ENCODE results near the gene STX12. TPM values are rescaled to one million over a fixed set of nuclear protein-coding genes. Genes with fewer than 3 reads are reported as not detected.

STX12 gene
- total RNA-seq, 1 experiment from 2014 or later = 9.9 TPM

GRCh38 chr1:27873671-27874384, 100.8 kb downstream of the STX12 start:
- DNase-seq = no peak
- H3K9ac ChIP-seq (ENCODE audit: extremely low read depth, insufficient read length, low read length) = no peak overlapping the region
- no peak overlapping the region for H3K56ac ChIP-seq (ENCODE audit: insufficient read length, low read depth, low read length)
- H3K9me3 Mint-ChIP-seq = no peaks in the 10 kb centered on the region; a peak in 1 of 5 replicates
- no peak overlapping the region for H2AFZ ChIP-seq (ENCODE audit: low read length)
- H2AK5ac ChIP-seq (ENCODE audit: insufficient read length, low read length) = no peak overlapping the region
- no peak overlapping the region for H3K27ac ChIP-seq (ENCODE audit: insufficient read length, low read depth, low read length)
- H2BK20ac ChIP-seq (ENCODE audit: low read depth, low read length, poor library complexity, severe bottlenecking) = no peak overlapping the region
- no peak overlapping the region for H2BK12ac ChIP-seq (ENCODE audit: insufficient read length, low read depth, low read length)
- H3K27me3 ChIP-seq (ENCODE audit: insufficient read depth, low read length) = no peaks in the 10 kb centered on the region
- H3K4me2 ChIP-seq (ENCODE audit: insufficient read depth, insufficient read length, low read length) = peak overlapping the region; percentile 57
- WGBS (ENCODE audit: extremely low coverage, insufficient read length, low lambda C conversion rate) = no CpG with 5 or more reads among the region's 16 CpGs
- H2BK5ac ChIP-seq (ENCODE audit: insufficient read length, low read length) = no peak overlapping the region
- no peaks in the 10 kb centered on the region for H3K79me1 ChIP-seq (ENCODE audit: insufficient read depth, low read depth, low read length, poor library complexity, severe bottlenecking)
- no peak overlapping the region for H3K23ac ChIP-seq (ENCODE audit: insufficient read length, low read depth, low read length)
- no peaks in the 10 kb centered on the region for H3K9me3 ChIP-seq (ENCODE audit: control insufficient read depth, low read depth, low read length)
- H3T11ph ChIP-seq (ENCODE audit: low read length) = no peak overlapping the region
- H3K27ac Mint-ChIP-seq = no peak overlapping the region
- H4K8ac ChIP-seq (replicated peaks; ENCODE audit: insufficient read length, low read depth, low read length) = no peak overlapping the region
- H3K79me2 ChIP-seq (ENCODE audit: insufficient read depth, low read length) = no peaks in the 10 kb centered on the region
- no peak overlapping the region for H3K4ac ChIP-seq (ENCODE audit: low read depth, low read length)
- no peak overlapping the region for H4K91ac ChIP-seq (ENCODE audit: insufficient read length, low read depth, low read length)
- H3K4me1 Mint-ChIP-seq = peaks cover 6 to 11% of the 10 kb centered on the region in 2 experiments
- H3K14ac ChIP-seq (ENCODE audit: insufficient read depth, low read length) = no peak overlapping the region
- no peak overlapping the region for H4K5ac ChIP-seq (ENCODE audit: insufficient read length, low read depth, low read length)
- TF ChIP-seq CTCF (conservative IDR thresholded peaks at IDR 0.05) = no peak
- peaks cover 0 to 9% (median 6%) of the 10 kb centered on the region in 3 experiments; a peak in 3 of 7 replicates for H3K36me3 Mint-ChIP-seq (ENCODE audit: insufficient read depth in 1 of 3, low read depth in 3 of 3)
- H2BK120ac ChIP-seq (ENCODE audit: low read depth, low read length, poor library complexity, severe bottlenecking) = no peak overlapping the region
- peaks cover 6% of the 10 kb centered on the region for H3K23me2 ChIP-seq (ENCODE audit: insufficient read length, low read depth, low read length, poor library complexity, severe bottlenecking)
- H4K20me1 ChIP-seq (ENCODE audit: control insufficient read depth, insufficient read depth, insufficient read length) = peaks cover 2% of the 10 kb centered on the region
- no peak overlapping the region for H2BK15ac ChIP-seq (ENCODE audit: low read depth, low read length)
- H3K27me3 Mint-ChIP-seq (ENCODE audit: low read depth) = no peaks in the 10 kb centered on the region; the same call in 1 of the 2 replicates
- H3K4me1 ChIP-seq (ENCODE audit: insufficient read depth, low read length) = no peaks in the 10 kb centered on the region; the same call in 1 of the 2 replicates
- H3K4me3 Mint-ChIP-seq = peak overlapping the region; percentile 22 to 86; a peak in 4 of 5 replicates
- H3K18ac ChIP-seq (ENCODE audit: insufficient read length, low read depth, low read length) = no peak overlapping the region

Other genes with a start within 250 kb of the STX12 start
- gene AHDC1, start 169.1 kb upstream of the STX12 start, total RNA-seq (2021) = 23.7 and 29.4 TPM in 2 replicates
- 0.15 TPM in 1 of 2 replicates, not detected in the other for gene FGR, start 138.0 kb upstream of the STX12 start, total RNA-seq (2021)
- gene IFI6, start 101.0 kb upstream of the STX12 start, total RNA-seq (2021) = 4.3 and 6.4 TPM in 2 replicates
- 10.6 and 12.3 TPM in 2 replicates for gene FAM76A, start 47.3 kb upstream of the STX12 start, total RNA-seq (2021)
- gene PPP1R8, start 57.6 kb downstream of the STX12 start, total RNA-seq (2021) = 58.8 and 59.9 TPM in 2 replicates
- gene THEMIS2, start 99.3 kb downstream of the STX12 start, total RNA-seq (2021) = 17.2 and 18.7 TPM in 2 replicates
- 81.4 and 83.5 TPM in 2 replicates for gene RPA2, start 141.4 kb downstream of the STX12 start, total RNA-seq (2021)
- 49.5 and 51.3 TPM in 2 replicates for gene SMPDL3B, start 161.8 kb downstream of the STX12 start, total RNA-seq (2021)
- 17.2 and 17.9 TPM in 2 replicates for gene XKR8, start 186.8 kb downstream of the STX12 start, total RNA-seq (2021)